Fibroblast of lung (primary cell): ENCODE data around the gene LIMCH1. TPM values are rescaled to one million over a fixed set of nuclear protein-coding genes. Genes with fewer than 3 reads are reported as not detected.
"Not testable (repeated sequence)": the region's sequence is repeated elsewhere in the genome, so short reads cannot be mapped to it uniquely, and the experiment has no call there.

Experiments used
- DNase-seq, 2 donors: peaks; one replicate each; pipeline versions ENCODE4 v3.0.0 to v3.0.0-alpha.2; 2010; ENCODE audit warnings: low read depth in 2 of 2
- H2AFZ ChIP-seq: 2 replicates; pipeline ENCODE4 v1.5.1; 2012; ENCODE audit warnings: low read length, control low read depth, inconsistent platforms
- H3K27ac ChIP-seq: 2 replicates; pipeline ENCODE4 v1.5.1; 2011; ENCODE audit warnings: low read length, control low read depth; ENCODE audit not compliant: insufficient read depth
- H3K27me3 ChIP-seq: 2 replicates; pipeline ENCODE4 v1.5.1; 2011; ENCODE audit warnings: mild to moderate bottlenecking, low read length; ENCODE audit not compliant: control insufficient read depth, insufficient read depth
- H3K36me3 ChIP-seq: 2 replicates; pipeline ENCODE4 v1.5.1; 2011; ENCODE audit warnings: low read length; ENCODE audit not compliant: control insufficient read depth, insufficient read depth
- H3K4me1 ChIP-seq: 2 replicates; pipeline ENCODE4 v1.5.1; 2011; ENCODE audit warnings: low read length; ENCODE audit not compliant: control insufficient read depth, insufficient read depth; ENCODE audit errors: extremely low read depth
- H3K4me2 ChIP-seq: 2 replicates; pipeline ENCODE4 v1.5.1; 2011; ENCODE audit warnings: low read length, control low read depth; ENCODE audit not compliant: insufficient read depth; ENCODE audit errors: extremely low read depth
- H3K4me3 ChIP-seq, 4 experiments: fragments of 200-600 bp in 1 of 4; sonication (generic) in 1 of 4; replicated peaks in 1 of 4; 2 replicates each; pipeline ENCODE4 v1.5.1; 2011 to 2016; ENCODE audit warnings: low read length in 4 of 4, low read depth in 3 of 4, mild to moderate bottlenecking in 3 of 4, control low read depth in 2 of 4, inconsistent platforms in 1 of 4, mixed read lengths in 1 of 4; ENCODE audit not compliant: insufficient read depth in 1 of 4; ENCODE audit errors: control extremely low read depth in 1 of 4
- H3K79me2 ChIP-seq: 2 replicates; pipeline ENCODE4 v1.5.1; 2012; ENCODE audit warnings: mild to moderate bottlenecking, low read length, inconsistent platforms; ENCODE audit not compliant: control insufficient read depth, insufficient read depth
- H3K9ac ChIP-seq: 2 replicates; pipeline ENCODE4 v1.5.1; 2011; ENCODE audit warnings: mild to moderate bottlenecking, low read length, control low read depth; ENCODE audit not compliant: insufficient read depth
- H3K9me3 ChIP-seq: 2 replicates; pipeline ENCODE4 v1.5.1; 2012; ENCODE audit warnings: low read depth, low read length; ENCODE audit not compliant: control insufficient read depth, insufficient read depth
- H4K20me1 ChIP-seq: 2 replicates; pipeline ENCODE4 v1.5.1; 2011; ENCODE audit warnings: low read length; ENCODE audit not compliant: control insufficient read depth, insufficient read depth; ENCODE audit errors: extremely low read depth
- CTCF ChIP-seq, 2 donors: IDR thresholded peaks in 1 of 2; conservative IDR thresholded peaks in 1 of 2; 1 replicate in 1 of 2; 2 replicates in 1 of 2; pipeline ENCODE4 v1.5.1; 2011 to 2012; ENCODE audit warnings: low read length in 2 of 2, control low read depth in 1 of 2, inconsistent platforms in 1 of 2, low read depth in 1 of 2, mild to moderate bottlenecking in 1 of 2
- EZH2 ChIP-seq: IDR thresholded peaks from 2 replicates; pipeline ENCODE4 v1.5.1; 2012; ENCODE audit warnings: low read length, control low read depth, mild to moderate bottlenecking; ENCODE audit errors: missing control alignments
- polyA plus RNA-seq, 2 donors: library from polyadenylated mRNA; depleted of rRNA in 1 of 2; stranded (reverse) in 1 of 2; unstranded in 1 of 2; fragments of >200 nt; gene quantifications; 2 replicates each; pipeline ENCODE4 v1.2.1, GENCODE V29; 2011 to 2012; ENCODE audit warnings: missing spikeins in 1 of 2
- total RNA-seq: library from RNA; depleted of rRNA; stranded (reverse); fragments of >200 nt; gene quantifications from 2 replicates; pipeline ENCODE4 v1.2.1, GENCODE V29; 2014

Gene LIMCH1
- total and polyA plus RNA-seq, 2 donors (not counting 1 experiment from before 2014, with no cell fraction given) = 2.8 to 4.6 TPM

- Histone ChIP-seq H3K9ac (no peak overlapping the region), H3K4me2 (no peak overlapping the region), H3K36me3 (no peaks in the 10 kb centered on the region), H3K27me3 (no peaks in the 10 kb centered on the region), H3K27ac (no peak overlapping the region), H3K79me2 (no peaks in the 10 kb centered on the region), H3K9me3 (no peaks in the 10 kb centered on the region), H4K20me1 (no peaks in the 10 kb centered on the region), H3K4me3 (no peak overlapping the region), H2AFZ (no peak overlapping the region), H3K4me1 (no peaks in the 10 kb centered on the region)
- TF ChIP-seq EZH2 (no peak), CTCF (conservative IDR thresholded peaks at IDR 0.05 in 1 of 2, IDR thresholded peaks at IDR 0.05 in 1 of 2; ENCODE audit: low read depth in 1 of 2, low read length in 2 of 2) (no peak)
- DNase-seq = no peak
Measured at GRCh38 chr4:41646862-41647261, 108.9 kb downstream of the LIMCH1 start.

GRCh38 chr4:41647383-41647782, 109.4 kb downstream of the LIMCH1 start:
- Histone ChIP-seq H3K79me2 (no peaks in the 10 kb centered on the region), H3K4me1 (no peaks in the 10 kb centered on the region), H4K20me1 (no peaks in the 10 kb centered on the region), H3K27ac (no peak overlapping the region), H3K9ac (no peak overlapping the region), H3K9me3 (no peaks in the 10 kb centered on the region), H3K4me2 (no peak overlapping the region), H2AFZ (no peak overlapping the region), H3K4me3 (no peak overlapping the region), H3K36me3 (no peaks in the 10 kb centered on the region), H3K27me3 (no peaks in the 10 kb centered on the region)
- no peak for DNase-seq
- TF ChIP-seq EZH2 (no peak), CTCF (conservative IDR thresholded peaks at IDR 0.05 in 1 of 2, IDR thresholded peaks at IDR 0.05 in 1 of 2; ENCODE audit: low read depth in 1 of 2, low read length in 2 of 2) (no peak)

GRCh38 chr4:41651150-41651549, 113.2 kb downstream of the LIMCH1 start:
- H4K20me1 ChIP-seq, H3K4me1 ChIP-seq, H3K4me2 ChIP-seq: not testable (repeated sequence)

GRCh38 chr4:41652971-41653370, 115.0 kb downstream of the LIMCH1 start:
- Histone ChIP-seq H2AFZ (no peak overlapping the region), H3K9ac (no peak overlapping the region), H3K79me2 (no peaks in the 10 kb centered on the region), H3K9me3 (no peaks in the 10 kb centered on the region), H3K4me2 (no peak overlapping the region), H4K20me1 (no peaks in the 10 kb centered on the region), H3K36me3 (no peaks in the 10 kb centered on the region), H3K4me1 (no peaks in the 10 kb centered on the region), H3K27me3 (no peaks in the 10 kb centered on the region), H3K27ac (no peak overlapping the region), H3K4me3 (no peak overlapping the region)
- peak in 1 of 2 donors; percentile 23 for DNase-seq
- no peak for TF ChIP-seq CTCF (conservative IDR thresholded peaks at IDR 0.05 in 1 of 2, IDR thresholded peaks at IDR 0.05 in 1 of 2; ENCODE audit: low read depth in 1 of 2, low read length in 2 of 2)
- no peak for TF ChIP-seq EZH2

More at GRCh38 chr4:41651150-41651549, 113.2 kb downstream of the LIMCH1 start:
- H2AFZ ChIP-seq, H3K9me3 ChIP-seq, H3K79me2 ChIP-seq, H3K27me3 ChIP-seq, H3K9ac ChIP-seq, H3K36me3 ChIP-seq, H3K27ac ChIP-seq, DNase-seq, H3K4me3 ChIP-seq: not testable (repeated sequence)
